NCI-H146 (cell line): ENCODE data around the gene ADAMTS12.
"Not testable (repeated sequence)": the region's sequence is repeated elsewhere in the genome, so short reads cannot be mapped to it uniquely, and the experiment has no call there.

Experiments
- DNase-seq: peaks from one replicate; lab custom pipeline; 2025; lab: John Stamatoyannopoulos, UW

The ADAMTS12 gene

GRCh38 chr5:33523208-33523771 is 368.5 kb downstream of the ADAMTS12 start:
- no peak for DNase-seq

- DNase-seq = no peak
Observed at GRCh38 chr5:33516421-33516820, 375.4 kb downstream of the ADAMTS12 start.

- DNase-seq = not testable (repeated sequence)
Observed at GRCh38 chr5:33515366-33515765, 376.4 kb downstream of the ADAMTS12 start.

GRCh38 chr5:33513462-33514185 is 378.2 kb downstream of the ADAMTS12 start:
- DNase-seq = no peak

GRCh38 chr5:33509036-33509435 is 382.8 kb downstream of the ADAMTS12 start:
- no peak for DNase-seq

- no peak for DNase-seq
Observed at GRCh38 chr5:33507426-33507825, 384.4 kb downstream of the ADAMTS12 start.

- DNase-seq = no peak
Observed at GRCh38 chr5:33504570-33504969, 387.2 kb downstream of the ADAMTS12 start.

- no peak for DNase-seq
Observed at GRCh38 chr5:33501899-33502298, 389.9 kb downstream of the ADAMTS12 start.

GRCh38 chr5:33501260-33501659 is 390.5 kb downstream of the ADAMTS12 start:
- no peak for DNase-seq

- no peak for DNase-seq
Observed at GRCh38 chr5:33494466-33494865, 397.3 kb downstream of the ADAMTS12 start.

- DNase-seq = no peak
Observed at GRCh38 chr5:33491941-33492340, 399.8 kb downstream of the ADAMTS12 start.

GRCh38 chr5:33490071-33490665 is 401.6 kb downstream of the ADAMTS12 start:
- no peak for DNase-seq

- no peak for DNase-seq
Observed at GRCh38 chr5:33489481-33490067, 402.2 kb downstream of the ADAMTS12 start.

- DNase-seq = no peak
Observed at GRCh38 chr5:33488558-33489355, 403.0 kb downstream of the ADAMTS12 start.

- DNase-seq = no peak
Observed at GRCh38 chr5:33487236-33487635, 404.6 kb downstream of the ADAMTS12 start.

- no peak for DNase-seq
Observed at GRCh38 chr5:33482335-33482734, 409.5 kb downstream of the ADAMTS12 start.

GRCh38 chr5:33480876-33481275 is 410.9 kb downstream of the ADAMTS12 start:
- DNase-seq = no peak

- DNase-seq = no peak
Observed at GRCh38 chr5:33479311-33479710, 412.5 kb downstream of the ADAMTS12 start.

GRCh38 chr5:33477816-33478215 is 414.0 kb downstream of the ADAMTS12 start:
- DNase-seq = no peak

GRCh38 chr5:33476992-33477391 is 414.8 kb downstream of the ADAMTS12 start:
- DNase-seq = no peak

GRCh38 chr5:33475706-33476105 is 416.1 kb downstream of the ADAMTS12 start:
- no peak for DNase-seq

- DNase-seq = no peak
Observed at GRCh38 chr5:33474931-33475499, 416.8 kb downstream of the ADAMTS12 start.
